H1 (cell line): ENCODE measurements around the gene TTYH2. TPM values are rescaled to one million over a fixed set of nuclear protein-coding genes. Genes with fewer than 3 reads are reported as not detected.
A peak's percentile ranks its signal among the peaks of the same experiment; 100 is the strongest.

Source experiments
- CTCF ChIA-PET: fragments of 300-600 bp; sonication (Branson Sonifier 250); formaldehyde crosslinking; loops from one replicate; lab custom pipeline; 2021; ENCODE audit not compliant: partially characterized antibody; lab: Charles Lee
- POLR2A ChIA-PET: fragments of 300-600 bp; sonication (Branson Sonifier 250); formaldehyde crosslinking; loops from one replicate; lab custom pipeline; 2021; ENCODE audit warnings: inconsistent platforms; ENCODE audit not compliant: partially characterized antibody; lab: Charles Lee
- DNase-seq, 2 experiments: peaks; one replicate each; pipeline versions ENCODE4 v3.0.0 to v3.0.0-alpha.2; 2010 to 2022; ENCODE audit warnings: low spot score in 2 of 2, low read depth in 1 of 2, mixed read lengths in 1 of 2
- FAIRE-seq: peaks from 2 replicates; lab custom pipeline; 2011; peaks lifted over from hg19 to GRCh38; lab: Jason Lieb, UNC
- H2AFZ ChIP-seq: 2 replicates; pipeline ENCODE4 v1.8.1; 2012; ENCODE audit warnings: low read length, inconsistent platforms
- H2AK5ac ChIP-seq: 2 replicates; pipeline ENCODE4 v1.6.1; 2013; ENCODE audit warnings: low read depth, low read length
- H2BK120ac ChIP-seq: replicated peaks from 2 replicates; pipeline ENCODE3; 2013; ENCODE audit warnings: low read depth, low read length, inconsistent platforms
- H2BK12ac ChIP-seq: 2 replicates; pipeline ENCODE4 v1.6.1; 2013; ENCODE audit warnings: low read depth, low read length
- H2BK15ac ChIP-seq: 2 replicates; pipeline ENCODE4 v1.6.1; 2013; ENCODE audit warnings: low read length
- H2BK20ac ChIP-seq: 2 replicates; pipeline ENCODE4 v1.6.1; 2013; ENCODE audit warnings: low read length
- H2BK5ac ChIP-seq: 2 replicates; pipeline ENCODE4 v1.6.1; 2013; ENCODE audit warnings: low read depth, low read length
- H3K14ac ChIP-seq: 2 replicates; pipeline ENCODE4 v1.6.1; 2013; ENCODE audit warnings: inconsistent platforms; ENCODE audit not compliant: insufficient read length
- H3K18ac ChIP-seq: 2 replicates; pipeline ENCODE4 v1.6.1; 2013; ENCODE audit warnings: low read length; ENCODE audit errors: extremely low read depth
- H3K23ac ChIP-seq: 2 replicates; pipeline ENCODE4 v1.6.1; 2013; ENCODE audit warnings: inconsistent platforms; ENCODE audit not compliant: insufficient read length
- H3K23me2 ChIP-seq: 2 replicates; pipeline ENCODE4 v1.6.1; 2013; ENCODE audit warnings: low read depth, low read length
- H3K27ac ChIP-seq: 2 replicates; pipeline ENCODE4 v1.6.1; 2011; ENCODE audit warnings: low read depth, low read length, inconsistent platforms
- H3K27me3 ChIP-seq, 4 experiments: replicated peaks in 1 of 4; 1 replicate in 1 of 4; 2 replicates in 3 of 4; pipeline versions ENCODE4 v1.6.1 to v1.8.1; 2011 to 2013; ENCODE audit warnings: low read length in 3 of 4, mild to moderate bottlenecking in 3 of 4, inconsistent platforms in 2 of 4, mixed read lengths in 2 of 4, moderate library complexity in 1 of 4; ENCODE audit not compliant: control insufficient read depth in 3 of 4, insufficient read depth in 3 of 4; ENCODE audit errors: extremely low read depth in 1 of 4
- H3K36me3 ChIP-seq, 4 experiments: 2 replicates each; pipeline versions ENCODE4 v1.6.1 to v1.8.1; 2011 to 2013; ENCODE audit warnings: mild to moderate bottlenecking in 4 of 4, low read length in 3 of 4, moderate library complexity in 2 of 4, control low read depth in 1 of 4, inconsistent platforms in 1 of 4; ENCODE audit not compliant: insufficient read depth in 4 of 4, control insufficient read depth in 2 of 4
- H3K4ac ChIP-seq: replicated peaks from 2 replicates; pipeline ENCODE3; 2013; ENCODE audit warnings: low read length, low read depth, mixed read lengths, inconsistent platforms; ENCODE audit not compliant: insufficient read length
- H3K4me1 ChIP-seq, 4 experiments: replicated peaks in 1 of 4; 1 replicate in 1 of 4; 2 replicates in 3 of 4; pipeline versions ENCODE4 v1.6.1 to v1.8.1; 2011 to 2013; ENCODE audit warnings: low read length in 3 of 4, inconsistent platforms in 2 of 4, mixed read lengths in 1 of 4; ENCODE audit not compliant: insufficient read depth in 4 of 4, control insufficient read depth in 3 of 4
- H3K4me2 ChIP-seq, 2 experiments: 2 replicates each; pipeline versions ENCODE4 v1.6.1 to v1.8.1; 2011 to 2013; ENCODE audit warnings: low read depth in 2 of 2, low read length in 2 of 2, control low read depth in 1 of 2, inconsistent platforms in 1 of 2, mild to moderate bottlenecking in 1 of 2; ENCODE audit not compliant: insufficient read depth in 1 of 2
- H3K4me3 ChIP-seq, 4 experiments: fragments of 200-600, 300-600 bp in 1 of 4; sonication (generic), shearing (Covaris generic), sonication (Bioruptor Twin) in 1 of 4; 2 replicates each; pipeline versions ENCODE4 v1.5.1 to v1.8.1; 2011 to 2016; ENCODE audit warnings: low read length in 4 of 4, low read depth in 3 of 4, control low read depth in 2 of 4, inconsistent platforms in 2 of 4, mild to moderate bottlenecking in 2 of 4, mixed read lengths in 1 of 4, moderate library complexity in 1 of 4; ENCODE audit not compliant: insufficient read depth in 2 of 4; ENCODE audit errors: extremely low read depth in 1 of 4
- H3K56ac ChIP-seq: replicated peaks from 2 replicates; pipeline ENCODE3; 2013; ENCODE audit warnings: low read depth, mild to moderate bottlenecking, mixed read lengths, low read length, inconsistent platforms; ENCODE audit not compliant: insufficient read length
- H3K79me1 ChIP-seq: 2 replicates; pipeline ENCODE4 v1.6.1; 2013; ENCODE audit warnings: low read depth, low read length, control low read depth
- H3K79me2 ChIP-seq, 2 experiments: 2 replicates each; pipeline versions ENCODE4 v1.6.1 to v1.8.1; 2012 to 2013; ENCODE audit warnings: low read length in 2 of 2, mild to moderate bottlenecking in 2 of 2, inconsistent platforms in 1 of 2; ENCODE audit not compliant: insufficient read depth in 2 of 2, control insufficient read depth in 1 of 2
- H3K9ac ChIP-seq, 4 experiments: replicated peaks in 1 of 4; 1 replicate in 1 of 4; 2 replicates in 3 of 4; pipeline versions ENCODE4 v1.6.1 to v1.8.1; 2011 to 2013; ENCODE audit warnings: low read depth in 3 of 4, low read length in 3 of 4, control low read depth in 2 of 4, mild to moderate bottlenecking in 2 of 4, moderate library complexity in 2 of 4, inconsistent platforms in 1 of 4; ENCODE audit errors: extremely low read depth in 1 of 4
- H3K9me3 ChIP-seq, 2 experiments: 2 replicates each; pipeline versions ENCODE4 v1.6.1 to v1.8.1; 2012 to 2013; ENCODE audit warnings: mild to moderate bottlenecking in 2 of 2, moderate library complexity in 2 of 2, control low read depth in 1 of 2, inconsistent platforms in 1 of 2, low read depth in 1 of 2, low read length in 1 of 2, mixed read lengths in 1 of 2; ENCODE audit not compliant: insufficient read depth in 2 of 2
- H4K20me1 ChIP-seq, 2 experiments: replicated peaks in 1 of 2; 2 replicates each; pipeline versions ENCODE3 to v1.8.1; 2011 to 2013; ENCODE audit warnings: inconsistent platforms in 2 of 2, low read length in 2 of 2, mild to moderate bottlenecking in 1 of 2; ENCODE audit not compliant: insufficient read depth in 2 of 2, control insufficient read depth in 1 of 2
- H4K5ac ChIP-seq: 2 replicates; pipeline ENCODE4 v1.6.1; 2013; ENCODE audit warnings: low read length, low read depth, mixed read lengths, inconsistent platforms; ENCODE audit not compliant: insufficient read length
- H4K8ac ChIP-seq: 2 replicates; pipeline ENCODE4 v1.8.0; 2013; ENCODE audit warnings: mild to moderate bottlenecking, moderate library complexity, low read length, inconsistent platforms; ENCODE audit not compliant: insufficient read depth; ENCODE audit errors: extremely low read depth
- H4K91ac ChIP-seq: replicated peaks from 2 replicates; pipeline ENCODE3; 2013; ENCODE audit warnings: low read length, mixed read lengths, inconsistent platforms; ENCODE audit not compliant: insufficient read length
- CHD2 ChIP-seq: IDR thresholded peaks from 2 replicates; pipeline ENCODE4 v1.6.1; 2012; ENCODE audit warnings: low read length, improper control_type of control experiment
- CTCF ChIP-seq, 3 experiments: IDR thresholded peaks; 1 replicate in 2 of 3; 2 replicates in 1 of 3; pipeline versions ENCODE4 v1.5.1 to v1.6.1; 2011; ENCODE audit warnings: low read length in 3 of 3, mild to moderate bottlenecking in 3 of 3, inconsistent platforms in 2 of 3, low read depth in 1 of 3, moderate library complexity in 1 of 3; ENCODE audit not compliant: insufficient read depth in 1 of 3; ENCODE audit errors: control extremely low read depth in 1 of 3
- HDAC2 ChIP-seq, 2 experiments: fragments of 300-600 bp in 1 of 2; sonication (generic) in 1 of 2; IDR thresholded peaks; 2 replicates each; pipeline ENCODE4 v1.6.1; 2011 to 2012; ENCODE audit warnings: low read depth in 2 of 2, low read length in 2 of 2, mild to moderate bottlenecking in 2 of 2, moderate library complexity in 2 of 2, borderline replicate concordance in 1 of 2, inconsistent platforms in 1 of 2
- KDM1A ChIP-seq: fragments of 200-600, 300-600 bp; sonication (generic); IDR thresholded peaks from 2 replicates; pipeline ENCODE4 v1.7.1; 2016; ENCODE audit warnings: mild to moderate bottlenecking, low read length, borderline replicate concordance
- NANOG ChIP-seq: IDR thresholded peaks from 2 replicates; pipeline ENCODE4 v1.6.1; 2011; ENCODE audit warnings: low read length, low read depth, mild to moderate bottlenecking, inconsistent platforms; ENCODE audit not compliant: insufficient read depth, poor library complexity, severe bottlenecking
- RAD21 ChIP-seq, 2 experiments: IDR thresholded peaks in 1 of 2; conservative IDR thresholded peaks in 1 of 2; 2 replicates each; pipeline ENCODE4 v1.6.1; 2011; ENCODE audit warnings: low read depth in 2 of 2, low read length in 2 of 2, improper control_type of control experiment in 1 of 2, inconsistent platforms in 1 of 2, mild to moderate bottlenecking in 1 of 2, moderate library complexity in 1 of 2
- RBBP5 ChIP-seq: IDR thresholded peaks from 2 replicates; pipeline ENCODE4 v1.7.1; 2012; ENCODE audit warnings: low read depth, mild to moderate bottlenecking, inconsistent platforms, low read length, moderate library complexity, borderline replicate concordance
- YY1 ChIP-seq: IDR thresholded peaks from 2 replicates; pipeline ENCODE4 v1.6.1; 2011; ENCODE audit warnings: low read depth, mild to moderate bottlenecking, low read length
- WGBS, 2 experiments: shearing (Covaris generic) in 1 of 2; methylation state at CpG; one replicate each; pipeline versions ENCODE4 v1.1.6 to v1.1.7; 2013 to 2015; ENCODE audit warnings: low lambda C conversion rate in 2 of 2, mixed read lengths in 2 of 2, inconsistent platforms in 1 of 2, low coverage in 1 of 2, missing lambda C conversion rate in 1 of 2; ENCODE audit not compliant: insufficient replicate concordance in 2 of 2, insufficient coverage in 1 of 2, insufficient read length in 1 of 2; ENCODE audit errors: extremely low coverage in 1 of 2, missing lambda C conversion rate in 1 of 2; 5-methylcytosine and 5-hydroxymethylcytosine counted together
- polyA plus RNA-seq, 7 experiments: library from polyadenylated mRNA; depleted of rRNA in 3 of 7; stranded (reverse) in 5 of 7; unstranded in 2 of 7; fragments of >200 nt in 5 of 7; fragments of 200-250 nt in 2 of 7; gene quantifications; 1 replicate in 5 of 7; 2 replicates in 1 of 7; 4 replicates in 1 of 7; pipeline versions ENCODE4 v1.2.1 to v1.2.3, GENCODE V29; 2011 to 2013; ENCODE audit warnings: missing spikeins in 2 of 7, mixed read lengths in 2 of 7
- total RNA-seq: library from RNA; stranded (reverse); fragmentation: NEBNext Ultra II Directional; extraction: Animal tissue kit (Norgen Biotek cat#: 25700); gene quantifications from 2 replicates; pipeline ENCODE4 v1.2.1, GENCODE V29; 2021

TTYH2 gene
- total and polyA plus RNA-seq, 2 of the 8 experiments (the other 6 are each of a cell fraction or from before 2014, with no cell fraction given): 3.2 to 9.2 TPM

- Histone ChIP-seq H3K4me1 (0 out of 7 replicates have a peak, but pooled peaks cover 0 to 4% (median 0%) of the 10 kb centered on the region in 4 experiments), H2BK5ac (no peak overlapping the region), H3K18ac (no peak overlapping the region), H4K8ac (no peak overlapping the region), H2AK5ac (no peak overlapping the region), H4K20me1 (no peaks in the 10 kb centered on the region), H4K5ac (no peak overlapping the region), H2BK12ac (no peak overlapping the region), H3K9ac (no peak overlapping the region), H3K9me3 (no peaks in the 10 kb centered on the region), H2BK120ac (no peak overlapping the region), H3K14ac (no peak overlapping the region), H2BK20ac (no peak overlapping the region), H3K79me1 (no peaks in the 10 kb centered on the region), H4K91ac (no peak overlapping the region), H3K4me2 (no peak overlapping the region), H2BK15ac (no peak overlapping the region), H3K27me3 (0 out of 7 replicates have a peak, but pooled peaks cover 0 to 1% (median 0%) of the 10 kb centered on the region in 4 experiments), H3K23ac (no peak overlapping the region), H3K56ac (no peak overlapping the region), H3K4ac (no peak overlapping the region), H3K23me2 (no peaks in the 10 kb centered on the region), H2AFZ (no peak overlapping the region), H3K4me3 (no peak overlapping the region), H3K36me3 (no peaks in the 10 kb centered on the region), H3K79me2 (no peaks in the 10 kb centered on the region), H3K27ac (no peak overlapping the region)
- DNase-seq (peak; percentile 50 to 85), FAIRE-seq (peak; percentile 84)
- ChIA-PET POLR2A (interaction anchor here (1.1 to 1.3 kb wide), 2 partner anchors 27 to 30 kb away, joined by 3 to 5 read pairs; partner anchors contain the start of gene RPL38), CTCF (interaction anchor here (0.6 to 3.3 kb wide), 32 partner anchors 11 to 526 kb away, joined by 3 to 94 read pairs (median 4); no protein-coding TSS in a partner anchor)
- WGBS, 2 experiments: 60% methylated on average over 10 of the region's 10 CpGs; no CpG with 5 or more reads in 1 of the 2 experiments
- TF ChIP-seq RAD21 (IDR thresholded peaks at IDR 0.05 in 1 of 2, conservative IDR thresholded peaks at IDR 0.05 in 1 of 2; ENCODE audit: low read depth in 2 of 2, low read length in 2 of 2) (peak; percentile 99 to 100), NANOG (no peak), CTCF (IDR thresholded peaks at IDR 0.05; ENCODE audit: control extremely low read depth in 1 of 3, insufficient read depth in 1 of 3, low read depth in 1 of 3, low read length in 3 of 3) (peak; percentile 86 to 97 (median 95)), KDM1A (peak; percentile 97), CHD2 (no peak), YY1 (peak; percentile 52; the same call in 1 of the 2 replicates), HDAC2 (IDR thresholded peaks at IDR 0.05; ENCODE audit: borderline replicate concordance in 1 of 2, low read depth in 2 of 2, low read length in 2 of 2) (peak in 1 of 2 experiments; percentile 94; a peak in 2 of 4 replicates), RBBP5 (no peak)
These were observed 36.8 kb upstream of the TTYH2 start for GRCh38 chr17:74176546-74177001.
